ENCODE data around the gene DEPP1. TPM values are rescaled to one million over a fixed set of nuclear protein-coding genes. Genes with fewer than 3 reads are reported as not detected.

DEPP1 gene
- polyA plus RNA-seq, 1 donor from 2014 or later: not detected

GRCh38 chr10:44976352-44977198 lies 2.0 kb downstream of the DEPP1 start:
- Mint-ChIP-seq H3K4me1 (peaks cover 13 to 21% (median 17%) of the 10 kb centered on the region in 3 donors), H3K9me3 (no peaks in the 10 kb centered on the region), H3K27me3 (no peaks in the 10 kb centered on the region), H3K27ac (no peak overlapping the region), H3K36me3 (no peaks in the 10 kb centered on the region), H3K4me3 (peak overlapping the region in 2 of 4 donors; percentile 25 to 68)

GRCh38 chr10:44975431-44976331 lies 2.9 kb downstream of the DEPP1 start:
- Mint-ChIP-seq H3K27ac (no peak overlapping the region), H3K9me3 (no peaks in the 10 kb centered on the region), H3K4me1 (peaks cover 13 to 21% (median 17%) of the 10 kb centered on the region in 3 donors), H3K36me3 (no peaks in the 10 kb centered on the region), H3K27me3 (no peaks in the 10 kb centered on the region), H3K4me3 (peak overlapping the region in 2 of 4 donors; percentile 55 to 68)

GRCh38 chr10:44974628-44975430 lies 3.8 kb downstream of the DEPP1 start:
- Mint-ChIP-seq H3K36me3 (no peaks in the 10 kb centered on the region), H3K4me1 (peaks cover 13 to 21% (median 17%) of the 10 kb centered on the region in 3 donors), H3K27ac (peak overlapping the region in 2 of 3 donors; percentile 50 to 53), H3K4me3 (peak overlapping the region; percentile 71 to 88 (median 83)), H3K9me3 (no peaks in the 10 kb centered on the region), H3K27me3 (no peaks in the 10 kb centered on the region)

- Mint-ChIP-seq H3K4me3 (peak overlapping the region; percentile 71 to 88 (median 83)), H3K4me1 (peaks cover 13 to 21% (median 17%) of the 10 kb centered on the region in 3 donors), H3K27ac (peak overlapping the region in 2 of 3 donors; percentile 50 to 53), H3K9me3 (no peaks in the 10 kb centered on the region), H3K27me3 (no peaks in the 10 kb centered on the region), H3K36me3 (no peaks in the 10 kb centered on the region)
These were observed 4.5 kb downstream of the DEPP1 start for GRCh38 chr10:44974082-44974627.

DNA sequence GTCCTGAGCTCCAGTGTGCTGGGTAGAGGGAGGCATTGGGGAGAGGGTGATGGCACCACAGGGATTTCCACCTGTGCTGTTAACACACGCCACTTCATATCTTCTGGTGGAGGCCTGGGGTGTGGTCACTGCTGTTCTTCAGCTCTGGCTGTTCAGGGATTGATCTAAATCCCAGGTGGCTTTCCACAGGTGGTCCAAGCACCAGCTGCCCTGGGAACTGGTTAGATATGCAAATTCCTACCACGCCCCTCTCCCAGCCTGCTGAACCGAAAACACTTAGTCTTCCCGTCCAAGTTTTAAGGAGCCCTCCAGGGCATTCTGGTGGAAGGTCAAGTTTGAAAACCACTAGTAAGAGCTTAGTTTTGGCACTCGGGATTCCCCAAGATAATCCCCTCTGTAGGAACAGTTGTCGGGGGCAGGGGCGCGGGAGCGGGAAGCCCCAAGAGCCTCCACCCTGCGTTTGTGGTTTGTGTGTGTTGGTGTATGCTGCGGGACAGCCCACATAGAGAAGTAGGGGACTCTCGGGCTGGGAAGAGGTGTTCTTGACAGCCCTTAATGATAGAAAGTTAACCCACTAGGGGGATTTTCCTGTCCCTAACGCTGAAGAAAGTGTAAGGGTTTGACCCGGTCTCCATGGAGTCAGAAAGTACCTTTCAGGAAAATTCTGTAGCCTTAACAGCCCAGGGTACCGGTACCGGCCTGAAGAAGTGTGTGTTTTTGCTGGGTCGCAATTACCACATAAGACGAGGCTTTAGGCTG lies 5.1 kb downstream of the DEPP1 start:
- H3K27me3 Mint-ChIP-seq: no peaks in the 10 kb centered on the region
- peak overlapping the region; percentile 71 to 88 (median 78) for H3K4me3 Mint-ChIP-seq
- H3K27ac Mint-ChIP-seq: peak overlapping the region in 1 of 3 donors; percentile 8

DNA sequence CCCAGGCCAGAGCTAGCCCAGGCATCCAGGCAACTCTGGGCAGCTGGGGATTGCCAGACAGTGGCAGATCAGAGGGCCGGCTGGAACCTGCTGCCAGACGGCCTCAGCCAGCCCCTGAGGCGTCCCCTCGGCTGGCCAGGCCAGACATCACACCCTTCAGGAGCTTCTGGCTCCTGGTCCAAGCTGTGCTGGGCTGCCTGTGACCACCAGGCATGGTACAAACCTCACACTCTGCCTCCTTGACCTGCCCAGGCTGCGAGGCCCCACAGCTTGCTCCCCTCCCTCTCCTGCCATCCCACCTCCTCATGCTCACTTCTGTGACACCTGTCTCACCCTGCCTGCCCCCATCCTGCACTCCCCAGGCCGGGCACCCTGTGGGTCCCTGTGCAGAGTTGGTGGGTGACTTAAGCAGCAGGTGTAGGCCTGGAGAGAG lies 5.7 kb downstream of the DEPP1 start:
- Mint-ChIP-seq H3K36me3 (no peaks in the 10 kb centered on the region), H3K27ac (peak overlapping the region in 1 of 3 donors; percentile 46), H3K9me3 (no peaks in the 10 kb centered on the region), H3K27me3 (no peaks in the 10 kb centered on the region), H3K4me1 (peaks cover 19 to 27% (median 26%) of the 10 kb centered on the region in 3 donors), H3K4me3 (no peak overlapping the region)

More for the DNA sequence above, 5.1 kb downstream of the DEPP1 start:
- Mint-ChIP-seq H3K36me3 (no peaks in the 10 kb centered on the region), H3K4me1 (peaks cover 16 to 21% (median 21%) of the 10 kb centered on the region in 3 donors), H3K9me3 (no peaks in the 10 kb centered on the region)

- Mint-ChIP-seq H3K27me3 (no peaks in the 10 kb centered on the region), H3K36me3 (no peaks in the 10 kb centered on the region), H3K9me3 (no peaks in the 10 kb centered on the region), H3K4me1 (peaks cover 19 to 33% (median 30%) of the 10 kb centered on the region in 3 donors), H3K4me3 (no peak overlapping the region), H3K27ac (peak overlapping the region in 1 of 3 donors; percentile 46)
These were observed 6.5 kb downstream of the DEPP1 start for GRCh38 chr10:44971935-44972757.

- H3K27me3 Mint-ChIP-seq: no peaks in the 10 kb centered on the region
- no peak overlapping the region for H3K27ac Mint-ChIP-seq
- H3K4me1 Mint-ChIP-seq: peaks cover 20 to 34% (median 30%) of the 10 kb centered on the region in 3 donors
- no peaks in the 10 kb centered on the region for H3K36me3 Mint-ChIP-seq
- H3K9me3 Mint-ChIP-seq: no peaks in the 10 kb centered on the region
- peak overlapping the region in 1 of 4 donors; percentile 68 for H3K4me3 Mint-ChIP-seq
These were observed 7.2 kb downstream of the DEPP1 start for GRCh38 chr10:44971434-44971833.

DNA sequence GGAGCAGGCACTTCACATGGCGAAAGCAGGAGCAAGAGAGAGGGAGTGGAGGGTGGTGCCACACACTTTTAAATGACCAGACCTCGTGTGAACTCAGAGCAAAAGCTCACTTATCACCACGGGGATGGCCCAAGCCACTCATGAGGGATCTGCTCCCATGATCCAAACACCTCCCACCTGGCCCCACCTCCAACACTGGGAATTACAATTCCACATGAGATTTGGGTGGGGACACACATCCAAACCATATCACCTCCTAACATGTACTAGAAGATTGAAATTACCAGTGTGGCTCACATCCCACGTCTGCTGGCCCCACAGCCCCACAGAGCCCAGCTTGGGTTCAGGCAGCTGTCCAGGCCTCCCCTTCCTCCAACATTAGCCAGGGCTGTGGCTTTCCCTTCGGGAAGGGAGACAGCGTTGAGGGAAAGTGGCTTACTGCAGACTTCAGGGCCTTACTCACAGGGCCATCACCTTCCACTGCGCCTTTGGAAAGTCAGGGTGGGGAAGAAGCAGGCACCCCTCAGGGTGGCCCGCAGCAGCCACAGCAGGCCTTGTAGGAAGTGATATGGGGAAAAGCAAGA lies 7.7 kb downstream of the DEPP1 start:
- Mint-ChIP-seq H3K27ac (no peak overlapping the region), H3K36me3 (no peaks in the 10 kb centered on the region), H3K4me3 (peak overlapping the region in 1 of 4 donors; percentile 68), H3K4me1 (peaks cover 25 to 39% (median 34%) of the 10 kb centered on the region in 3 donors), H3K27me3 (no peaks in the 10 kb centered on the region), H3K9me3 (no peaks in the 10 kb centered on the region)

- H3K27me3 Mint-ChIP-seq: no peaks in the 10 kb centered on the region
- peak overlapping the region in 1 of 4 donors; percentile 18 for H3K4me3 Mint-ChIP-seq
- H3K9me3 Mint-ChIP-seq: no peaks in the 10 kb centered on the region
- no peaks in the 10 kb centered on the region for H3K36me3 Mint-ChIP-seq
- peaks cover 32 to 49% (median 40%) of the 10 kb centered on the region in 3 donors for H3K4me1 Mint-ChIP-seq
- H3K27ac Mint-ChIP-seq: peak overlapping the region in 1 of 3 donors; percentile 44
These were observed 8.8 kb downstream of the DEPP1 start for GRCh38 chr10:44969854-44970253.

DNA sequence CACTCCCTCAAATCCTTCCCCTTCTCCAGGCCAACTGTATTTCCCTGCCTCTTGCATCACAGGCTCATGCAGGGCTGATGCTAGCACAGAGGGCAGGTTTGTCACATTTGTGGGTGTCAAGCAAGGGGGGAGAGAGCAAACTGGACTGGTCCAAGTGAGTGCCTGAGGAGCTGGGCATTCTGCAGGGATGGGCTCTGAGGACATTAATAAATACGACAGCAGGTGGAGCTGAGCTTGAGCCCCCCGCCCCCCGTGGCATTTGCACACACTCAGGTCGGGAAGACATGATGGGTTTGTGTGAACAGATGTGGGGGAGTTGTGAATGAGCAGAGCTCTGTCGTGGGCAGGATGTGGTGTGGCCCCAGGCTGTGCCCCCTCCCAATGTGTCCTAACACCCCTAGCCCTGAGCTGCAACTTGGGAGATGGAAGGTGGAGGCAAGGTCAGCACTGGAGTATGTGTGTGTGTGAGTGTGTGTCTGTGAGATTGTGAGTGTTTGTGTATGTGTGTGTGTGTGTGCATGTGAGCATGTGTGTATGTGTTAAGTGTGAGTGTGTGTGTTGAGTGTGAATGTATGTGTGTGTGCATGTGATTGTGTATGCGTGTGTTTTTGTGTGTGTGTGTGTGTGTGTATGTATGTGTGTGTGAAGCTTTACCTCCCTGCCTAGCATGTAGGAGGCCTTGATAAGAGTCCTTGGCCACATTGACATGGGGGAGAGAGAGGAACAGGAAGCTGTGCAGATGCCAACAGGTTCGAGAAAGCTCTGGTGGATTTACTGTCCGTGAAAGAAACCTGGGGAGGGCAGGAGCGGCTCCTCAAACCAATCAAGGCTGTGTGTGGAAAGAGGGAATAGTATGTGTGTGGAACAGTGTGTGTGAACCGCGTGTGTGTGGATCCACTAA lies 9.9 kb downstream of the DEPP1 start:
- H3K9me3 Mint-ChIP-seq: no peaks in the 10 kb centered on the region
- no peaks in the 10 kb centered on the region for H3K36me3 Mint-ChIP-seq
- H3K4me3 Mint-ChIP-seq: peak overlapping the region in 1 of 4 donors; percentile 68
- H3K27ac Mint-ChIP-seq: peak overlapping the region in 1 of 3 donors; percentile 69
- H3K27me3 Mint-ChIP-seq: no peaks in the 10 kb centered on the region
- peaks cover 34 to 50% (median 38%) of the 10 kb centered on the region in 3 donors for H3K4me1 Mint-ChIP-seq

DNA sequence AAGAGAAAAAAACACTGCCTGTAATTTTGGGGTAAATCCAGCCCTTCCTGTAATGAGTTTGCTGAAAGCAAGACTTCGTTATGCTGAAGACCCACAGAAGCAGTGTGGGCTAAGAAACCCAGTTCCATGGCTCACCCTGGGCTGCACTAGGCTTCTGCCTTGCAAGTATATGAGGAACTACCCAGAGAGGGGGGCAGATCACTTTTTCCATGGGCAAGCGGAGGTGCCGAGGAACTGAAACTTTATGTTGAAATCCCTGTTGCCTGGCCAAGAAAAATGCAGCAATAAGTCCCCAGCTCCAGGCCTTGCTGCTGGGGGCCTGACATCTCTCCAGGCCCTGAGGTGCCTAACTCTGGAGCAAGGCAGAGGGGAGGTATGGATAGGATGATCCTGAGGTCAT lies 10.5 kb downstream of the DEPP1 start:
- peaks cover 32 to 50% (median 38%) of the 10 kb centered on the region in 3 donors for H3K4me1 Mint-ChIP-seq
- H3K27ac Mint-ChIP-seq: no peak overlapping the region
- no peaks in the 10 kb centered on the region for H3K36me3 Mint-ChIP-seq
- H3K4me3 Mint-ChIP-seq: peak overlapping the region in 2 of 4 donors; percentile 59 to 68
- no peaks in the 10 kb centered on the region for H3K27me3 Mint-ChIP-seq
- no peaks in the 10 kb centered on the region for H3K9me3 Mint-ChIP-seq

Measured in IgD-negative memory B cell (primary cell).